Fibroblast of skin of left quadriceps (primary cell): ENCODE measurements around the gene ZNF709.
"Not testable (repeated sequence)": the region's sequence is repeated elsewhere in the genome, so short reads cannot be mapped to it uniquely, and the experiment has no call there.

ENCODE experiments used
- DNase-seq, 2 experiments: peaks; one replicate each; pipeline ENCODE4 v3.0.0-alpha.2; 2013; ENCODE audit warnings: low read depth in 2 of 2

The ZNF709 gene

GRCh38 chr19:12484371-12485051 is at the start of gene ZNF709:
ZNF709 (minus strand) TSS chr19:12484816; CDS start chr19:12484657, 159 bp downstream.
- DNase-seq: peak; percentile 63 to 64

- DNase-seq: peak in 1 of 2 experiments; percentile 5
Observed at GRCh38 chr19:12527034-12527836, 42.6 kb upstream of the ZNF709 start.

GRCh38 chr19:12526542-12526941 is 41.9 kb upstream of the ZNF709 start:
- DNase-seq: no peak

GRCh38 chr19:12521996-12522395 is 37.4 kb upstream of the ZNF709 start:
- no peak for DNase-seq

GRCh38 chr19:12513531-12514061 is 29.0 kb upstream of the ZNF709 start:
- no peak for DNase-seq

- DNase-seq: no peak
Observed at GRCh38 chr19:12497032-12497431, 12.4 kb upstream of the ZNF709 start.

GRCh38 chr19:12496480-12496879 is 11.9 kb upstream of the ZNF709 start:
- DNase-seq: no peak

- DNase-seq: peak; percentile 49 to 50
Observed at GRCh38 chr19:12495002-12495802, 10.6 kb upstream of the ZNF709 start.

- DNase-seq: no peak
Observed at GRCh38 chr19:12494260-12494860, 9.7 kb upstream of the ZNF709 start.

GRCh38 chr19:12486265-12486783 is 1.7 kb upstream of the ZNF709 start:
- not testable (repeated sequence) for DNase-seq

GRCh38 chr19:12485571-12485970 is 955 bp upstream of the ZNF709 start:
- DNase-seq: no peak

GRCh38 chr19:12485052-12485416 is 418 bp upstream of the ZNF709 start:
- DNase-seq: no peak

- no peak for DNase-seq
Observed at GRCh38 chr19:12484011-12484370, 625 bp downstream of the ZNF709 start.

- no peak for DNase-seq
Observed at GRCh38 chr19:12482509-12482886, 2.1 kb downstream of the ZNF709 start.

GRCh38 chr19:12481781-12482508 is 2.7 kb downstream of the ZNF709 start:
- DNase-seq: no peak

GRCh38 chr19:12478234-12478941 is 6.2 kb downstream of the ZNF709 start:
- DNase-seq: no peak

GRCh38 chr19:12467651-12468050 is 17.0 kb downstream of the ZNF709 start:
- DNase-seq: not testable (repeated sequence)

GRCh38 chr19:12465211-12465610 is 19.4 kb downstream of the ZNF709 start:
- no peak for DNase-seq

- no peak for DNase-seq
Observed at GRCh38 chr19:12464769-12465168, 19.8 kb downstream of the ZNF709 start.

- not testable (repeated sequence) for DNase-seq
Observed at GRCh38 chr19:12464139-12464538, 20.5 kb downstream of the ZNF709 start.
